Activated T-cell treated with anti-CD3 and anti-CD28 coated beads for 4 hours (primary cell): ENCODE data around the gene MTFR1L.

Experiments used
- DNase-seq: peaks from one replicate; pipeline ENCODE4 v3.0.0-alpha.2; 2020

The MTFR1L gene

DNA sequence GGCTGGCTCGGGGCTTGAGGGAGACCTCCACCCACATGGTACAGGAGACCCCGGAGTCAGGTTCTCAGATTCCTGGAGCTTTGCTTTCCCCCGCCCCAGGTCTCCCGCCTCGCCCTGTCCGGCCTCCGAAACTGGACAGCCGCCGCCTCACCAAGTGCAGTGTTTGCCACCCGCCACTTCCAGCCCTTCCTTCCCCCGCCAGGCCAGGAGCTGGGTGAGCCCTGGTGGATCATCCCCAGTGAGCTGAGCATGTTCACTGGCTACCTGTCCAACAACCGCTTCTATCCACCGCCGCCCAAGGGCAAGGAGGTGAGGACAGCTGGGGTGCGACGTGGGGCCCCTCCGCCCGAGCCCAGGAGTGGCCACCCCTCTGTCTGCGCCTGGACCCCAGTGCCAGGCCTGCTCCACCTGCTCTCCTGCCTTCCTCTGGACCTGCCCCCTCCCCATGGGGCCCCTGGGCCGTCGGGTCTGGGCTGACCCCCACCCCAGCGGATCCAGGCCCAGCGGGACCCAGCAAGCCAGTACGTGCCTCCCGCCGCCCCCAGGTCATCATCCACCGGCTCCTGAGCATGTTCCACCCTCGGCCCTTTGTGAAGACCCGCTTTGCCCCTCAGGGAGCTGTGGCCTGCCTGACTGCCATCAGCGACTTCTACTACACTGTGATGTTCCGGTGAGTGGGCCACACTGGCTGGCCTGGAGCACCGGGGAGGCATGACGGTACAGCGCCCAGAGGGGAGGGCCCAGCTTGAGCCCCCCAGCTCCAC, 11.1 kb upstream of the MTFR1L start:
- no peak for DNase-seq

DNA sequence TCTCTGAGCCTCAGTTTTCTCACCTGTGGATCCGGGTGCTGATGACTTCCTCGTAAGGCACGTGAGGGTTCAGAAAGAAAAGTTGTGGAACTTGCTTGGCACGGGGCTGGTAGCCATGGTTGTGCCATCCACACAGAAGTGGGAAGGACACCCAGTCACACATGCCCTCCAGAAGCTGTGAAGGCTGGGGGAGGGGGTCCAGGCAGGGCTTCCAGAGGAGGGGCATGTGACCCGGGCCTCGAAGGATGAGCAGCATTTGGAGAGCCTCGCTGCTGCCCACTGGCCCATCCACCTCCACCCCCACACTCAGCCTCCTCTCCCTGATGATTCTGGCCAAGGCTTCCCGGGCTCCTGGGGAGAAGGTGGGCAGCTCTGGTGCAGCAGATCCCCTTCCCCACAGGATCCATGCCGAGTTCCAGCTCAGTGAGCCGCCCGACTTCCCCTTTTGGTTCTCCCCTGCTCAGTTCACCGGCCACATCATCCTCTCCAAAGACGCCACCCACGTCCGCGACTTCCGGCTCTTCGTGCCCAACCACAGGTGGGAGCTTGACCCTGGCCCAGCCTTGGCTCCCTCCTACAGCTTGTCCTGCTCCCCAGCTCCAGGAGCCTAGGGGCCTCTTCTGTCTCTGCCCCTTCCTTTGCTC, 10.3 kb upstream of the MTFR1L start:
- DNase-seq = no peak

DNA sequence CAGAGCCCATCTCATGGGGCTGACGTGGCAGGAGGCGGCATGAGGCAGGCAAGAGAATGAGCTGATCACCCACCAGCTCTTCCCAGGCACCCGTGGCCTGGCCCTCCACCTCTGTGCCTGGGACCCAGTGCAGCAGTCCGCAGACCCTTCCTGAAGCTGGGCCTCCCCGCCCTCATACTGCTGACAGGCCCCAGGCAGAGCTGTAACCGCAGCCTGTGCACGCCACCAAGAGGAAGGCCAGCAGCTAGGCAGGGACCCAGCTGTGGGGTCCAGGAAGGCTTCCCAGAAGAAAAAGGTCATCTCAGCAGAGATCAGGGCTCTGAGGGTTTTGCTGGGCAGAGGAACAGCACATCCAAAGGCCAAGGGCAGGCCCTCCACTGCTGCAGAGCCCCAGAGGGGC, 9.8 kb upstream of the MTFR1L start:
- no peak for DNase-seq

DNA sequence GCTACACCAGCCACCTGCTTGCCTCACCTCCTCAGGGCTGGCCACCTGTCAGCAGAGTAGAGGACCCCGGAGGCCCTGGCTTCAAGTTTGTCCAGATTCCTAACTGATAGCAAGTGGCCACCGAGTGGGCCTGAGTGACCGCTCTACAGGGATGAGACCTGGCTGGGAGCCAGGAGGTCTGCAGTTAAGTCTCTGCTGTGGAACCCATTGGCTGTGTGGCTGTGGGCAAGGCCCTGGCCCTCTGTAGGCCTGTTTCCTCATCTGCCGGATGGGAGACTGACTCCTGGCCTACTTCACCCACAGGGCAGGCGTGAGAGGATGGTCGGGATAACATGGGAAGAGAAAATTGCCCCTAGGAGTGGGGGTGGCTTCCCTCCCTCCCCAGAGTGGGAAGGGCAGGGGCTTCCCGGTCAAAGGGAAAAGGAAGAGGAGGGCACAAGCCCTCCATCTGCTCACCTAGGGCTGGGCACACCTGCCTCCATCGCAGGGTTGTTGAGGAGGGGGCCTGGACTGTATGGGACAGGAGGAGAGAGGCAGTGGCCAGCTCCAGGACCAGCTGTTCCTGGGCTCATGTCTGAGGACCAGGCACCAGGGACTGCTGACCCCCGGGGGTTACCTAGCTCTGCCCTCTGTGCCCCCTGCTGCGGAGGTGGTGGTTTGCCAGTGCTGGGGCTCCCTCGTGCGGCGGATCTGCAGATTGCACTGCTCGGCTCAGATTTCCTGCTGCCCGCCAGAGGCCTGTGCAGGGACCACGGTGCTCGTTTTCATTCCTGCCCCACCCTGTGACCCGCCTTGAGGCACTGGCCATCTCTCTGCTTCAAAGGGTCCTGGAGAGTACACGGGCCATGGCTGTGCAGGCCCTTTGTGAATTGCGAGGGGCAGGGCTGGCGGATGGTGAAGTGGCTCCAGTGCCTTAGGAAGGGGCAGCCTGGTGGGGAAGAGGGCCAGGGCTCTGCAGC, 9.1 kb upstream of the MTFR1L start:
- DNase-seq = peak; percentile 78

- no peak for DNase-seq
Measured at GRCh38 chr1:25811384-25812082, 8.2 kb upstream of the MTFR1L start.

- DNase-seq = no peak
Measured at GRCh38 chr1:25813071-25813733, 6.6 kb upstream of the MTFR1L start.

- no peak for DNase-seq
Measured at GRCh38 chr1:25813734-25814471, 5.9 kb upstream of the MTFR1L start.

- no peak for DNase-seq
Measured at GRCh38 chr1:25814549-25815087, 5.1 kb upstream of the MTFR1L start.

GRCh38 chr1:25815208-25816111, 4.3 kb upstream of the MTFR1L start:
- no peak for DNase-seq

- no peak for DNase-seq
Measured at GRCh38 chr1:25816112-25816718, 3.5 kb upstream of the MTFR1L start.

DNA sequence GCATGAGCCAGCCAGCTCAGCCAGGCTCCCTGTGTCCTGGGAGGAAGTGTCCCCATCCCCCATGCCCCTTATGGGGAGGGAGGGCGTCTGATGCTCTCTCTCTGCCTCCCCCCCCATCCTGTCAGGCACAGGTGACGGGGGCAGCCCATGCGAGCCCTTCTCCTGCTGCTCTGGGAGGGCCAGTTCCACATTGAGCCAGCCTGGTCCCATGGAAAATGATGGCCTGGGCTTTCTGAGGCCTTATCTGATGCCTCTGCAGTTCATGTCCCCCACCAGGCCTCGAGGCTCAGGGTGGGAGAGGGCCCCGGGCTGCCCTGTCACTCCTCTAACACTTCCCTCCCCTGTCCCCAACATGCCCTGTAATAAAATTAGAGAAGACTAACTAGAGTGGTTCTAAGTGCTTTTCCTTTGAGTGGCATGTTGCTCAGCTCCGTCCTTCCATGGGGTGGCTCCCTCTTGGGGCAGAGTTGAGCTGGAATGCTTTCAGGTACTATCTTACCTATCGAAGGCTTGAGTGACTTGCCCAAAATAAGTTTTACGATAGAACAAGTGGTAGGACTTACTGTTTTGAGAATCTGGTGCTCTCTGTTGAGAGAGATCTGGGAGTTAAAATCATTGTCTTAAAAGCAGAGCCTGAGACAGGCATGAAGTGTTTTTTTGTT, 1.8 kb upstream of the MTFR1L start:
- no peak for DNase-seq

DNA sequence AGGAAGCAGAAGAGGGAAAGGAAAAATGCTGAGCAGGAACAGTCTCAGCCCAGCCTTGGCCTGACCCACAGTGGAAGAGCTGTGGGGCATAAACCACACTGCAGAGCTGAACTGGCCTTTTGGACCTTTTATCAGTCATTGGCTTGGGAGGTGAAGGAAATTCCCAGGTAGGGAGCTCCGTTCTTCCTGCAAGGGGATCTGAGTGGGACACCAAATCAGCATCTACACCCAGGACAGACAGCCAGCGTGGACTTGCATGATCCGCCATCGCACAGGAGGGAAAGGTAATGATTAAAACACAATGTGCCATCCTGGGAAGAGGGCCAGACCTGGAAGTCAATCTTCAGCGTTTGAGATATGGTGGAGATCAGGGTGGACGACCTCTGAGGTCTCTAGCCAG, 1.2 kb upstream of the MTFR1L start:
- no peak for DNase-seq

DNA sequence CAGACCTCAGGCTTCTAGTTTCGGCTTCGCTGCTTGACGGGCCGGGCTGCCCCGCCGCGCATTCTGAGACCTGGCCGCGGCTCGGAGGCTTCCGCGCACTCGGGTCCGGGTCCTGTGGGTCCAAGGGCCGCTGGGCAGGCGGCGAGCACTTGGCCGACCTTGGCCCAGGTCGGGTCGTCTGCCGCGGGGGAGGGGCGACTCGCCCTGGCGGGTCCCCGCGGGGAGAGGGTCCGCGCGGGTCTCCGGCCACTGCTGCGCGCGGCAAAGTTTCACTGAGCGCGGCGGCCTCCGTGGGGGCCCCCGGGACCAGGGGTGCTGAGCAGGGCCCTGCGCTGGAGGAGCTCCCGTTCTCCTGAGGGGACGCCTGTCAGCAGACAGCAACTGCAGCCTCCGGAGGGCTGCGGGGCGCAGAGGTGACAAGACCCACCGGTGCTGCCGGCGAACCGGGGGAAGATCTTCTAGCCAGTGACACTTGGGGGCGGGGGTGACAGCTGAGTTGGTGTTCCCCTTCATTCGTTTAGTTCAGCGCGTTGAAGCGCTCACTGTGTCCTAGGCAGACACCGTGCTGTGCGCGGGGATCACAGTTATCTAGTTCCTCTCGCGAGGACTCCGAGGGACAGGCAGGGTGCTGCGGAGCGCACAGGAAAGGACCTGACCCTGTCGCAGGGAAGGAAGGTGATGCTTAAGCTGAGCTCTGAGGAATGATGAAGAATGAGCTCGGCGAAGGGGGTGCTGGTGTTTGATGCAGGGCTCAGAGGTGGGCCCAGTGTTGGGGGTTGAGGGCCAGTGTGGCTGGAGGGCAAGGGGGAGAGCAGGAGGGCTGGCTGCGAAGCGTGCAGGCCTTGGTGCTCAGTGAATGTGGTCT, 725 bp downstream of the MTFR1L start:
- DNase-seq = peak; percentile 55

- no peak for DNase-seq
Measured at GRCh38 chr1:25821112-25821476, 1.3 kb downstream of the MTFR1L start.

GRCh38 chr1:25821630-25822091, 1.9 kb downstream of the MTFR1L start:
- DNase-seq = no peak

DNA sequence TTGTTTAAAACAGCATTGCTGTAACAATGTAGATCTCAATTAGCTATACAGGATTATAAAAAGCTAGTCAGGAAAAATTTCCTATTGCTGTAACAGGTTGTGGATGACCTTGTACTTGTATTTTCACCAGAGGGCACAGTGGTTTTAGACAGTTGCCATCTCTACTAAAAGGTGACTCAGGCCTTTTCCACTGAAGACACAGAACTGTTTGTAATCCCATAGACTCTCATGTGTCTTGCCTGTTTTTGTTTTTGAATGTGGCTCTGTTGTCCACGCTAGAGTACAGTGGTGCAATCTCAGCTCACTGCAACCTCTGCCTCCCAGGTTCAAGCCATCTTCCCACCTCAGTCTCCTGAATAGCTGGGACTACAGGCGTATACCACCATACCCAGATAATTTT, 5.9 kb downstream of the MTFR1L start:
- no peak for DNase-seq

DNA sequence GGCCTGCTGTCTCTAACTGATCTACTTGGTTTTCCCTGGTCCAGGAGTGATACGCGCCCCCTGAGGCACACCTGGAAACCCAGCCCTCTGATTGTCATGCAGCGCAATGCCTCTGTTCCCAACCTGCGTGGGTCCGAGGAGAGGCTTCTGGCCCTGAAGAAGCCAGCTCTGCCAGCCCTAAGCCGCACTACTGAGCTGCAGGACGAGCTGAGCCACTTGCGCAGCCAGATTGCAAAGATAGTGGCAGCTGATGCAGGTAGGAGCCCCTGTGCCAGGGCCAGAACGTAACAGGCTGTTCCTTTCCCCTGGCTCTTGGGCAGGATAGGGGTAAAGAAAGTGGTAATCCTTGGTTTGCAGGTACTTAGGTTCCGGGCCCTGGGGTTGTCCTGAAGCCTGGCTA, 6.8 kb downstream of the MTFR1L start:
- no peak for DNase-seq

GRCh38 chr1:25828491-25828890, 8.7 kb downstream of the MTFR1L start:
- no peak for DNase-seq
